MCF 10A (cell line): ENCODE data around the gene CYREN. TPM values are rescaled to one million over a fixed set of nuclear protein-coding genes. Genes with fewer than 3 reads are reported as not detected.

ENCODE experiments used
- BruUV-seq: library from RNA; stranded (reverse); fragments of 400-500 nt; replicated peaks from 2 replicates; lab custom pipeline; 2021; lab: Mats Ljungman, UMichigan
- CTCF ChIA-PET: fragments of 300-600 bp; sonication (Branson Sonifier 250); formaldehyde crosslinking; extraction: SDS; loops from one replicate; lab custom pipeline; 2021; ENCODE audit warnings: antibody characterized with exemption, inconsistent platforms; lab: Yijun Ruan, JAX
- POLR2A ChIA-PET: fragments of 300-600, 350-650 bp; sonication (Branson Sonifier 250); formaldehyde crosslinking; extraction: SDS; loops from one replicate; lab custom pipeline; 2020; ENCODE audit warnings: antibody characterized with exemption, inconsistent platforms; lab: Yijun Ruan, JAX
- DNase-seq: peaks from one replicate; pipeline ENCODE4 v3.0.0-alpha.2; 2018; ENCODE audit not compliant: unreplicated experiment
- H3K27ac Mint-ChIP-seq: one replicate; pipeline ENCODE4 v1.8.0; 2022; ENCODE audit warnings: mild to moderate bottlenecking, low read depth, mixed read lengths; ENCODE audit not compliant: unreplicated experiment
- H3K27me3 Mint-ChIP-seq: one replicate; pipeline ENCODE4 v1.8.0; 2022; ENCODE audit warnings: mixed read lengths; ENCODE audit not compliant: insufficient read depth, unreplicated experiment
- H3K36me3 Mint-ChIP-seq: one replicate; pipeline ENCODE4 v1.8.0; 2022; ENCODE audit warnings: mild to moderate bottlenecking, moderate library complexity, mixed read lengths; ENCODE audit not compliant: insufficient read depth, unreplicated experiment
- H3K4me1 Mint-ChIP-seq: one replicate; pipeline ENCODE4 v1.8.0; 2022; ENCODE audit warnings: mixed read lengths; ENCODE audit not compliant: insufficient read depth, unreplicated experiment
- H3K4me3 Mint-ChIP-seq: one replicate; pipeline ENCODE4 v1.8.0; 2022; ENCODE audit warnings: mild to moderate bottlenecking, moderate library complexity, mixed read lengths; ENCODE audit not compliant: unreplicated experiment
- H3K9me3 Mint-ChIP-seq: one replicate; pipeline ENCODE4 v1.8.0; 2022; ENCODE audit warnings: mixed read lengths; ENCODE audit not compliant: unreplicated experiment
- CTCF ChIP-seq: fragments of 200-600 bp; IDR thresholded peaks from one replicate; pipeline ENCODE4 v1.8.0; 2022; ENCODE audit warnings: antibody characterized with exemption, mild to moderate bottlenecking; ENCODE audit not compliant: unreplicated experiment
- intact Hi-C: fragments of 100-400 bp; cut with micrococcal nuclease; formaldehyde crosslinking; loops from 2 replicates; pipeline ENCODE4 v1.14.1; 2022
- total RNA-seq: library from RNA; stranded (reverse); gene quantifications from 2 replicates; pipeline ENCODE4 v1.2.3, GENCODE V29; 2022

CYREN gene
- total RNA-seq, 1 experiment from 2014 or later = 66.0 TPM

- CTCF ChIA-PET = interaction anchor here (0.7 to 0.9 kb wide), 2 partner anchors 11 to 44 kb away, joined by 3 to 4 read pairs; no protein-coding TSS in a partner anchor
- no peak for DNase-seq
- peaks cover 8% of the 10 kb centered on the region for H3K4me1 Mint-ChIP-seq
- POLR2A ChIA-PET = interaction anchor here (0.6 to 1.0 kb wide), 3 partner anchors 25 to 30 kb away, joined by 3 to 6 read pairs (median 4); no protein-coding TSS in a partner anchor
- BruUV-seq = no TSS peak
- TF ChIP-seq CTCF = no peak
- H3K36me3 Mint-ChIP-seq = peaks cover 58% of the 10 kb centered on the region
- no peak overlapping the region for H3K27ac Mint-ChIP-seq
- H3K27me3 Mint-ChIP-seq = no peaks in the 10 kb centered on the region
- intact Hi-C loops = no loop called here
- H3K9me3 Mint-ChIP-seq = peaks cover 6% of the 10 kb centered on the region
- H3K4me3 Mint-ChIP-seq = no peak overlapping the region
Observed at GRCh38 chr7:135181929-135182678, 11.6 kb upstream of the CYREN start.

- ChIA-PET POLR2A (interaction anchor here (0.6 to 2.3 kb wide), 5 partner anchors 10 to 574 kb away, joined by 3 to 8 read pairs (median 4); partner anchors contain the start of gene CYREN), CTCF (interaction anchor here (0.6 to 0.9 kb wide), 2 partner anchors 10 to 142 kb away, joined by 3 read pairs; no protein-coding TSS in a partner anchor)
- Mint-ChIP-seq H3K27me3 (no peaks in the 10 kb centered on the region), H3K4me1 (peaks cover 14% of the 10 kb centered on the region), H3K4me3 (no peak overlapping the region), H3K27ac (no peak overlapping the region), H3K36me3 (peaks cover 58% of the 10 kb centered on the region), H3K9me3 (peaks cover 6% of the 10 kb centered on the region)
- no peak for DNase-seq
- no peak for TF ChIP-seq CTCF
- intact Hi-C loops = no loop called here
- no TSS peak for BruUV-seq
Observed at GRCh38 chr7:135181261-135181928, 10.9 kb upstream of the CYREN start.

GRCh38 chr7:135180122-135180521, 9.6 kb upstream of the CYREN start:
- no peak for DNase-seq
- Mint-ChIP-seq H3K4me3 (no peak overlapping the region), H3K9me3 (peaks cover 6% of the 10 kb centered on the region), H3K27ac (no peak overlapping the region), H3K4me1 (peaks cover 22% of the 10 kb centered on the region), H3K36me3 (peaks cover 57% of the 10 kb centered on the region), H3K27me3 (no peaks in the 10 kb centered on the region)
- POLR2A ChIA-PET = interaction anchor here (0.5 to 2.3 kb wide), 5 partner anchors 9 to 456 kb away, joined by 3 to 8 read pairs (median 3); partner anchors contain the start of genes CYREN and WDR91
- CTCF ChIA-PET = interaction anchor here (0.7 to 2.3 kb wide), 3 partner anchors 9 to 42 kb away, joined by 3 to 8 read pairs (median 3); no protein-coding TSS in a partner anchor
- no TSS peak for BruUV-seq
- intact Hi-C loops = no loop called here
- no peak for TF ChIP-seq CTCF
